Activated CD8-positive, alpha-beta memory T cell treated with anti-CD3 and anti-CD28 coated beads, Interleukin-2, amount 50 U/mL, for 1 hour (primary cell): ENCODE measurements around the gene ADAMTS12.
"Not testable (repeated sequence)": the region's sequence is repeated elsewhere in the genome, so short reads cannot be mapped to it uniquely, and the experiment has no call there.

Source experiments
- DNase-seq: peaks from one replicate; pipeline ENCODE4 v3.0.0-alpha.2; 2020; ENCODE audit errors: extremely low read depth

The ADAMTS12 gene

DNA sequence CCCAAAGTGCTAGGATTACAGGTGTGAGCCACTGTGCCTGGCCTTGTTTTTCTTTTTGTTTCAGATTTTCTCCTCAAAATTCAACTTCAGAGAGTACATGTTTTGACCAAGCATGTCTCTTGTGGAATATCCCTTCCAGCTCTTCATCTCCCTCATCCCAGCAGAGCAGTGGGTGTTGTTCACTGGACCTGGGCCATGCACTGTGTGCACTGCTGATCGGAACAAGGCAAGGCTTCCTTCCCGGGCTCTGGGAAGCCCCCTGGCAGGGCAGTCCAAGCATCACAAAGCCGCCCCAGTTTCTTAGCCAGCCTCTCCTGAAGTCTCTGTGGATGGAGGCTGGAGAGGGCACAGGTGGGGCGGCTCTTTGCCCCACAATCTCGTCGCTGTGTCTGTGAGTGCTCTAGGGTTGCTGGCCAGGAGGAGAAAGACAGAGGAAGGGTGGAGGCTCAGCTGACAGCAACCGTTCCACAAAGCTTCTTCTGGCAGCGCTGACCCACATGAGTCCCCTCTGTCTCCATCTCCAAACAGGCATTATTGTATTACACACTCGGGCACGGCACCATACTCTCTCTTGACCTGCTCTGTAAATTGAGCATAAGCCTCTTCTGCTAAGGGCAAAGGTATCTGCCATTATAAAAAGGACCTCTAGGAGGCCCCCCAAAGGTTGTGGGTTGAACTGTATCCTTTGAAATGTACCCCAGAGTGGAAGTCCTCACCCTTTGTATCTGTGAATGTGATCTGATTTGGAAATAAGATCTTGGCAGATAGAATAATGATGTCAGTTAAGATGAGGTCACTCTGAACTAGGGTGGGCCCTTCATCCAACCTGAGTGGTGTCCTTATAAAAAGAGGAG is 361.4 kb downstream of the ADAMTS12 start:
- no peak for DNase-seq

DNA sequence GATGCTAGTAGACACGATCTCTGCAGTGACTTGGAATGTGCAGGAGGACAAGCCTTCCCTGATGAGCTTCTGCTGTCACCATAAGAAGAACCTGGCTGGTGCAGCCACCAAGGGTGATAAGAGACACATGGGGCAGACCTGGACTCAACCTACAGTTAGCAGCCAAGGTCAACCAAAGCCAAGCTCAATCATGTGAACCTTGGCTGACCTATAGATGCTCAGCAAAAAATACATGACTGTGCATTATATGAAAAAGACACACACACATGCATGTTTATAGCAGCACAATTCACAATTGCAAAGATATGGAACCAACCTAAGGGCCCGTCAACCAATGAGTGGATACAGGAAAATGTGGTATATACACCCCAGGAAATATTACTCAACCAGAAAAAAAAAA is 364.1 kb downstream of the ADAMTS12 start:
- no peak for DNase-seq

DNA sequence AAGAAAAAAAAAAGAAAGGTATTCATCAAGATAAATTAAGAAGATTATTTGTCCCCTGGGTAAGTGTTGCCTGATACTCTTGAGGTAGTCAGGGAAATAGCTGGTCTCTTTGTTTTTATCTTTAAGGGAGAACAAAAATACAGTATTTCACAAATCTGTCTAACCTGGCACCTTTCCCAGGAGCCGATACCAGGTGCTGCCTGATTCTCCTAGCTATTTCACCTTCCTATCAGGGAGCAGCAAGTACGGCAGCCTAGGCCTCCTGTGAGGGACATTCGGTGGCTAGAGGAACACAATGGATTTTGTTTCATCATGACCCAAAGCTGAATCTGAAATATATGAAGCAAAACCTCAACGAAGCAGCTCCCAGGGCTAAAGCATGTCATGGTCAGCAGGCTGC is 365.0 kb downstream of the ADAMTS12 start:
- DNase-seq: no peak

DNA sequence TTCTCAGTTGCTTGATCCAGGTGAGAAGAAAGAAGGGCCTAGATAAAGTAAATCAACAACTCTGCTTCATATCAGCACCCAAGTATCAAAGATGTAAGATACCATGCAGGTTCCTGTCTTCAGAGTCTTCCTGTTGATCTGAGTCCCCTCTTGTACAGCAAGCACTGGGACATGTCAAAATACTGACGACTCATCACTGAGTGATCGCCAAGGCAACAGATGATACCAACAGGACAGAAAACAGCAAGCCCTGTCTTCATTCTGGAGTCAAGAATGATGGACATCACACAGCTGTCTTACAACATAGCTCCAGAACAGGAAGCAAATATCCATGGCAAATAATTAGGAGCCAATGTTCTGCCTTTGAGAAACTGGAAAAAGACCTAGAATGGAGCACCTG is 367.3 kb downstream of the ADAMTS12 start:
- no peak for DNase-seq

DNA sequence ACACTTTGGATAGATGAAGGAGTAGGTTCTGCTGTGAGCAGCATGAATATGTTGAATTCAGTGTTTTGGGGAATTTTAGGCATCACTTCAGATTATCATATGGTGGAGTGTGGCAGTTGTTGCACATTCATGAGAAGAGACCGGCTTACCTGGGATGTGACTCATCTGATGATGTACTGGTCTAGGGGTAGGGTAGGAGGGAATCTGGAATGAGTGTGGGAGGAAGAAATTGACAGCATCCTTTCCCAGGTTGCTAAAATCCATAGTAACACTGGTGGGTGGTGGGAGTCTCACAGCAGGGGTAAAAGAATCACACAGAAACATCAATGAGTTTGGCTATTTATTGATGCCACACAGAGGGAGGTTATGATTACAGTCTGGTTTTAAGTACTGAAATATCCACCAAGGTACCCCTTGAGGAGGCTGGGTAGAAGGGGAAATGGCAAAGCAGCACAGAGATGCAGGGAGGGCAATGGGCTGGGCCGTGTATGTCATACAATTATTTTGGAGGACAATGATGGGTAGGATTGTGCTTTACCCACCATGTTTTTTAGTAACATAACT is 368.5 kb downstream of the ADAMTS12 start:
- no peak for DNase-seq

DNA sequence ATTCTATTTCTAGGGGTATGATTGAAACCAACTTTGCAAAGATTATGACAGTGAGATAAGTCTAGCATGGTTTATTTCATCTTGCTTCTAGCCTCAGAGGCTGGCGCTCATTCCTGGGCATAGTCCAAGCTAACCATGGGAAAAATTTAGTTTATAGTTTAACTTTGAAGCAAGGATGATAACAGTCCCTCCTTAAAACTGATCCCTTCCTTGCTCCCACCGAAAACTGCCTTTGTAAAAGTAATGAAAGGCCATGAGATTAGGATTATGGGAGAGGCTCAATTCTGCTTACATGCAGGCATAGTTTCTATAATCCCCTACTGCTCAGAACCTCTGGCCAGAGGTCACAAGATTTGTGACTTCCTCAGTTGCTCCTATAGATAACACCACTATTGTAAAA is 375.4 kb downstream of the ADAMTS12 start:
- no peak for DNase-seq

DNA sequence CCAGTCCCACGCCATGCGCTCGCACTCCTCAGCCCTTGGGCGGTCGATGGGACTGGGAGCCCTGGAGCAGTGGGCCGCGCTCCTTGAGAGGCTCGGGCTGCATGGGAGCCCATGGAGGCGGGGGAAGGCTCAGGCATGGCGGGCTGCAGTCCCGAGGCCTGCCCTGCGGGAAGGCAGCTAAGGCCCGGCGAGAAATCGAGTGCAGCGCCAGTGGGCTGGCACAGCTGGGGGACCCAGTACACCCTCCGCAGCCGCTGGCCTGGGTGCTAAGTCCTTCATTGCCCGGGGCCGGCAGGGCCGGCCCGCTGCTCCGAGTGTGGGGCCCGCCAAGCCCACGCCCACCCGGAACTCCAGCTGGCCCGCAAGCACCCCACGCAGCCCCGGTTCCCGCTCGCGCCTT is 376.4 kb downstream of the ADAMTS12 start:
- not testable (repeated sequence) for DNase-seq

DNA sequence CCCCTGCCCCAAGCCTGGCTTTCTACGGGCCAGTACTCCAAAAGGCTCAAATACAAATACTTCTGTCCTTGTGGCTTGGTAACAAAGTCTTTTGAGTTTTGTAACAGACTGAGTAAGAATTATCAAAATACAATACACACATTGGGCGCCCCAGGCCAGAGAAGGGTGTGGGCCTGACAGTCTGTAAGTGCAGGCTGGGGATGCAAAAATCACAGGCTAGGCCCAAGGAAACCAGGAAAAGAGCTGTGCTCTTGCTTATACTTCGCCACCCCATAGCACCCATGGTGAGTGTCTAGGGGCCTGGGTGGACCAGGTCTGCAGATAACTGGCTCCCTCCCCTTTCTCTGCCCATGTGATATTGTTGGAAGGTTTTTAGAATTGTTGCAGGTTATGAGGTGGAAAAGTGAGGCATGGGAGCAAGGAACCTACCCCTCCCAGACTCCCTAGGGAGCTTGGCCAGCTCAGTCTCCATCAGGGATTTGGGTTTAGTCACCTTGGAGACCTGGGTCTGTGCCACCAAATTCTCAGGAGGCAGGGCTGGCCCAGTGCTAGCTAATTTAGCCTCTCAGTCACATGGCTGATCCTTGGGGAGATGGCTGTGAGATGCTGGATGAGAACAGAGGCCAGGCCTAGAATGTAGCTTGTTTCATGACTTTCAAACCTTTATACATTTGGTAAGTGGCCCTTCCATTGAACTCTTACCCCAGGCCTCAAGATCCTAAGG is 378.2 kb downstream of the ADAMTS12 start:
- no peak for DNase-seq

DNA sequence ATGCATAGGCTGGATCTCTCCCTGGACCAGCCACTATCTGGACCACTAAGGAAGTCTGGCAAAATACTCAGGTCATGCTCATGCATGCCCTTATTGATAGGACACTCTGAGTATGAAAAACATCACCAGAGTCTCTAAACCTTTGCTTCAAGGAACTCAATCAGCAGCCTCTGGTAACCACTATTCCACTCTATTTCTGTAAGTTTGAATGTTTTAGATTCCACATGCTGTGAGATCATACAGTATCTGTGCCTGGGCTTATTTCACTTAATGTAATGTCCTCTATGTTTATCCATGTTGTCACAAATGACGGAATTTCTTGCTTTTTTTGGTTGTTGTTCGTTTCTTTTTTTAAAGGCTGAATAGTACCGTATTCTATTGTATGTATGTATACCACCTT is 382.8 kb downstream of the ADAMTS12 start:
- no peak for DNase-seq

DNA sequence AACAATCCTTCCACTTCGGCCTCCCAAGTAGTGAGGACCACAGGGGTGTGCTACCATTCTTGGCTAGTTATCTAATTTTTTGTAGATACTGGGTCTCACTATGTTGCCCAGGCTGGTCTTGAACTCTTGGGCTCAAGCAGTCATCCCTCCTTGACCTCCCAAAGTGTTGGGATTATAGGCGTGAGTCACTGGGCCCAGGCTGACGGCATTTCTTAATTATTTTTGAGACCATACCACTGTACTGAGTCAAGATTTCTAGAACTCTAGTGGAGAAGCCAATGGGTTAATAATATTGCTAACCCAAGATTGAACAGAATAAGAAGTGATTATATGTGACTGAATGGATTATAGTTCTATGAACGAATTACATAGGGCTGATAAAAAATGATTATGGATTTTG is 384.4 kb downstream of the ADAMTS12 start:
- DNase-seq: no peak

DNA sequence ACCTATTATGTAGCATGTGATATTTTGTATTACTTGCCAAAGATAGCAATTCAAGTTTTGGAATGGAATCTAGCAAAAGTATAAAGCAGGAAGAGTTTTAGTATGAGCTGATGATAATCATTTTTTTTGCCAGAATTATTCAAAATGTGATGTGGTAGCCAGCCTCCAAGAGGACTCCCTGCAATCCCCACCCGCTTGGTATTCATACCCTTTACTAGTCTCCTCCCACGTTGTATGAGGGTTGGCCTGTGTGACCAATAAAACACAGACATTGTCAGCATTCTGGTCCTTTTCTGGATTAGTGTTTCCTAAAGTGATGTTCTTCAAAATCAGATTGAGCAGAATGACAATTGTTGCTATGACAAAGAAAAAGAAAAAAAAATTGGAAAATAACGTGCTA is 387.2 kb downstream of the ADAMTS12 start:
- no peak for DNase-seq

DNA sequence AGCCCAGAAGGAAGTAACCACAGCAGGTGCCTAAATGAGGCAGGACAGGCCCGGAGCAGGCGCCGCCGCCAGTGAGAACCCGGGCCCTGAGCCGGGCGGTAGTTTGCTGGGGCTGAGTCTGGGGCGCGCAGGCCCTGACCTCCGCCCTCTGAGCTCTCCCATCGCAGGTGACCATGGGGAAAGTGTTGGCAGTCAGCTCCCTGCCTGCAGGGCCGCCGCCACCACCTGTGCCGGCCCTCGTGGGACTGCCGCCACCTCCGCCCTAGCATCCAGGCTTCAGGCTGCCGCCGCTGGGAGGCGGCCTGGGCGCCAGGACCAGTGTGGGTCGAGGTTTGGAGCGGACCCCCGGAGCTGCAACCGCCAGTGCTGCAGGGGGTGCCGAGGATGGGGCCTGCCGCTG is 389.9 kb downstream of the ADAMTS12 start:
- no peak for DNase-seq

DNA sequence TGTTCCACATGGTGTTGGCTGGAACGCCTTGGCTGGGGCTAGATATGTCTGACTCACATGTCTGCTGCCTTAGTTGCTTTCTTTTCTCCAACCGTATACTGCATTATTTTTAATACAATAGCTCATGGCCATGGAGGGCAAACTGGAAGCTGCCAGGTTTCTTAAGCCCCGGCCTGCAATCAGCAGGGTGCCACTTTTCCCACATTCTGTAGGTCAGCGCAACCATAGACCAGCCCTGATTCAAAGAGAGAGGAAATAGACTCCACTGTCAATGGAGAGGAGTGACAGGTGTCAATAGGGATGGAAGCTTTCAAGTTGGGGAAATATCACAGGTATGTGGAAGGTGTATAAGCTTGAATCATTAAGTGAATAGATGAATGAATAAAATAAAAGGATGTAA is 390.5 kb downstream of the ADAMTS12 start:
- DNase-seq: no peak

DNA sequence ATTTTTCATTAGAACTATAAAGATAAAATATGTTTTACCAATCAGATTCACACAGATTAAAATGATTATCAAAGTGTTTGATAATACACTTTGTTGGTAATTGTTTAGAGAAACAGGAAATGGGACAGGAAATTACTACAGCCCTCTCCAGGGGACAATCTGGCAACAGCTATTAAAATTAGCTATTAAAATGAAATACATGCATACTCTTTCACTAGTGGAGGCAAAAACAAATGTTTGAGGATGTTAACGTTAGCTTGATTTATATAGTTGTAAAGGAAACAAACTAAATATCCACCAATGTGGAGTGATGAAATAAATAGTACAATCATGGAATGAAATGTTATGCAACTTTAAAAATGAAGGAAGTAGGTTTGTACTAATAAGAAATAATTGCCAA is 397.3 kb downstream of the ADAMTS12 start:
- no peak for DNase-seq

DNA sequence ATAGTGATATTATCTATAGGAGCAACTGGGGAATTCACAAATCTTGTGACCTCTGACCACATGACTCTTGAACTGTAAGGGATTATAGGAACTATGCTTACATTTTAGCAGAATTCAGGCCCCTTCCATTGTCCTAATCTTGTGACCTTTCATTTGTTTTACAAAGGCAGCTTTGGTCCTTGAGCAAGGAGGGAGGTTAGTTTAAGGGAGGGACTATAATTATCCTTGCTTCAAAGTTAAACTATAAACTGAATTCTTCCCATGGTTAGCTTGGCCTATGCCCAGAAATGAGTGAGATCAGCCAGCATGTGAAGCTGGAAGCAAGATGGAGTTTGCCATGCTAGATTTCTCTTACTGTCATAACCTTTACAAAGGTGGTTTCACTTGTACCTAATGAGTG is 399.8 kb downstream of the ADAMTS12 start:
- no peak for DNase-seq

DNA sequence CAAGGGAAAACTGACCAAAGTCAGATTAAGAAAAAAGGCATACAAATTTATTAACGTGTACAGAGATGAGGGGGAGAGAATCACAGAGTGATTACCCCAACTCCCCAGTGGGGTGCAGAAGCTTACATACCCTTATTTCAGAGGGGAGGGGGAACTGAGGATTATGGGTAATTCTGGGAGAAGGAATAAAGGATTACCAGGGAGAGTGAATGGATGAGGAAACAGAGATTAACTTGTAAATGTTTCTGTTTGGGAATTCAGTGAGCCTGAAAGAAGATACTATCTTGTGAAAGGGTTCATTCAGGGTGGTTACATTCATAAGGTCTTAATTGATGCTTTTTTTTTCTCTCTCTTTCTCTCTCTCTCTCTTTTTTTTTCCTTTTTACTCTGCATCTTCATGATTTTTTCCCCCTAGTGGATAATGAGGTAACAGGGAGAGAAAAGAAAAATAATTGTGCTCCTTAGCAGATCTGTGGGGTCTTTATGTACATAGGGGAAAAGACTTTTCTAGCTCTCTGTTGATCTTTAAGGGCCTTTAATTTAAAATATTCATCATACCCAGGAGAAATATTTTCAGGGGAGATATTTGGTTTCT is 401.6 kb downstream of the ADAMTS12 start:
- no peak for DNase-seq

DNA sequence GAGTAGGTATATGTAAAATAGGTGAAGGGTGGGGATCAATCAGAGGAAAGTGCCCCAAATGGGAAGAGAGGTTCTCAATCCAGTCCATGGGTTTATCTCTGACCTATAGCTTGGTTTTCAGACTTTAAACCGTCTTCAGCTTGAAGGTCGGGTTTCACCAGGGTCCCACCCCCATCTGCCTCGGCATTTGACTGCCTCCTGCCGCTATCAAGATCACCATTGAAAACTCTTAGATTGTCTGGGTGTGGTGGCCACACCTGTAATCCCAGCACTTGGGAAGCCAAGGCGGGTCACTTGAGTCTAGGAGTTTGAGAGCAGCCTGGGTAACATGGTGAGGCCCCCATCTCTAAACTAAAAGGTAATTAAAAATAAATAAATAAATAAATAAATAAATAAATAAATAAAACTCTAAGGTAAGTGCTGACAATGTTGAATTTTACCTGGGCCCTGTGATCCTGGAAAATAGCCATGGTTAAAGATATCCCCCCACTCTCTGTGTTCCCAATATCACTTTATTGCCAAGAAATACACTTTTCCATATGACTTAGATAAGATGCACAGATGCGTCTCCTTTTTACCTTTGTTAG is 402.2 kb downstream of the ADAMTS12 start:
- no peak for DNase-seq

DNA sequence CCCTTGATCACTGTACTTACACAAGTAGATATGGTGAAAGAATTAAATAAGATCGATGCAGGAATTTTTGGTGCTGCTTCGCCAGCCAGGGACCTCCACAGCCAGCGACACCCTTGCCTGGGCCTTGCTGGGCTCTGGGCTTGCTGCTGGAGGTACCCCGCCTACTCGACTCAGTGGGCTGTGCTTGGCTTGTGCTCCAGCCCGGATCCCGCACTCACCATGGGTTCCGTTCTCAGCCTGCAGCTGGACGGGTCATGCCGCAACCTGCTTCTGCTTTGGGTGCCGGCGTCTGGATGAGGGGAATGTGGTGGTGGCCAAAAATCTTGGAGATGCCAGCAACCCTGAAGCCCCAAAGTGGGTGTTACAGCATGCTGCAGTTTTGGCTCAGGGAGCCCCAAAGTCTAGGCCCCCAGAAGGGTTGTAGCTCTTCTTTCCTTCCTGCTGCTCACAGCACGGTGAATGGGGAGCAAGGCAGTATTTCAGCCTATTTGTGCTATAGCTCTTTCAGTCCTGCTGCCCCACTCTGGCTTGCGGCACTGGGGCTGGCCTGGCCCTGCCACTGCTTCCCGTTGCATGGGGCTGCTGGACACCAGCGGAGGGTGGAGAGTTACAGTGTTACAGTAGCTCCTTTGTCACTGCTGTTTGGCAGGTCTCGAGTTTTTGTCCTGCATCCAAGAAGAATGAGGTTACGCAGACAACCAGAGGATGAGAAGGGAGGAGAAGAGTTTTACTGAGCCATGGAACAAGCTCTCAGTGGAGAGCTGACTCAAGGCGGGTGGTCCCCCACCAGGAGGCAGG is 403.0 kb downstream of the ADAMTS12 start:
- DNase-seq: no peak

DNA sequence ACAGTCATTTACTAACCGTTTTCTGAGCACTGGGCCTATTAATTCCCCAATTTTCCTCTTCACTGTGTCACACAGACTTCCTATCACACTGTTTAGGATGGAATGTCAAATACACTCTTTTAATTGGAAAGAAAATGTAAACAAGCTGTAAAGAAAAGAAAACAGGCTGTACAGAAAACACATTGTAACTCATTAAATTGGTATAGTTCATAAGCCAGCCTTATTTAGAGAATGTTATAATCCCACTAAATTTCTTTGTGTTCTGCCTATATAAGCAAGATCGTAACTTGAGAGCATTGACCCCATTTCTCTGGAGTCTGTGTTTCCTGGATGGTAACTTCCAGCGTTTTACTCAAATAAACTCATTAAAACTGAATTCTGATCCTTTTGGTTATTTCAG is 404.6 kb downstream of the ADAMTS12 start:
- no peak for DNase-seq

DNA sequence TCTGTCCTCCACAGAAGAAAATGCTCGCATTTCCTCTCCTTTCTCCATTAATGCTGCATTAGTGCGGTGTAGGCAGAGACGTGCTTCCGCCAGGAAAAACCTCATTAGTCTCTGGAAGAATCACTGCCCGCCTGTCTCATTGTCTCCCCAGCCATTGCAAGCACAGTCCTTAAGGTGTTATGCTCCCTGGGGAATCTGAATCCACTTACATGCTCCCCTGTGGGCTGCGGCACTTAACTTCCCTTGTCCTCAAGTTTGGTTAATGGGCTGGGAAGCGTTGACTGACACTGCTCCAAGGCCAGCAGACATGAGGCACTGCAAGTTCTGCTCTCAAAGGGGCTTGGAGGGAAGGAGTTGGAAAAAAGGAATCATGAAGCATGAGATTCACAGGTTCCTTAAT is 409.5 kb downstream of the ADAMTS12 start:
- no peak for DNase-seq

DNA sequence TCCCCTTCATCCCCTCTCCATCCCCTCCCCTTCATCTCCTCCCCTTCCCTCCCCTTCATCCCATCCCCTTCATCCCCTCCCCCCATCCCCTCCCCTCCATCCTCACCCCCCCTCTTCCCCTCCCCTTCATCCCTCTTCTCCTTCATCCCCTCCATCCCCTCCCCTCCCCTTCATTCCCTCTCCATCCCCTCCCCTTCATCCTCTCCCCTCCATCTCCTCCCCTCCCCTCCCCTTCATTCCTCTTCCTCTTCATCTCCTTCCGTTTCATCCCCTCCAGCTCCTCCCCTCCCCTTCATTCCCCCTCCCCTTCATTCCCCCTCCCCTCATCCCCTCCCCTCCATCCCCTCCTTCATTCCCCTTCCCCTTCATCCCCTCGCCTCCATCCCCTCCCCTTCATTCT is 410.9 kb downstream of the ADAMTS12 start:
- DNase-seq: no peak
